A673 (cell line): ENCODE results near the gene MAPK4. TPM values are rescaled to one million over a fixed set of nuclear protein-coding genes. Genes with fewer than 3 reads are reported as not detected.

Source experiments
- BruUV-seq: library from RNA; stranded (reverse); fragments of 400-500 nt; replicated peaks from 2 replicates; lab custom pipeline; 2021; lab: Mats Ljungman, UMichigan
- CTCF ChIA-PET: fragments of 300-600 bp; sonication (Branson Sonifier 250); formaldehyde crosslinking; loops from one replicate; lab custom pipeline; 2022; ENCODE audit warnings: antibody characterized with exemption; lab: Charles Lee
- POLR2A ChIA-PET: fragments of 300-600 bp; sonication (Branson Sonifier 250); formaldehyde crosslinking; loops from one replicate; lab custom pipeline; 2022; ENCODE audit warnings: antibody characterized with exemption; ENCODE audit not compliant: low non-redundant PET; lab: Charles Lee
- DNase-seq: peaks from one replicate; pipeline ENCODE4 v3.0.0-alpha.2; 2015; ENCODE audit warnings: low spot score
- H3K27ac ChIP-seq: fragments of 200-600 bp; sonication (generic); 2 replicates; pipeline ENCODE4 v1.5.1; 2016; ENCODE audit warnings: mixed run types, low read depth, mild to moderate bottlenecking, mixed read lengths, antibody characterized with exemption, low read length; ENCODE audit not compliant: poor library complexity, severe bottlenecking
- H3K27me3 ChIP-seq: fragments of 200-600 bp; sonication (generic); replicated peaks from 2 replicates; pipeline ENCODE4 v1.6.1; 2017; ENCODE audit warnings: mixed run types, low read depth, mild to moderate bottlenecking, mixed read lengths, antibody characterized with exemption, low read length; ENCODE audit not compliant: insufficient read depth, poor library complexity
- H3K36me3 ChIP-seq: fragments of 200-600 bp; sonication (generic); 2 replicates; pipeline ENCODE4 v1.6.1; 2016; ENCODE audit warnings: mixed run types, mild to moderate bottlenecking, mixed read lengths, antibody characterized with exemption, low read length; ENCODE audit not compliant: insufficient read depth, poor library complexity, severe bottlenecking
- H3K4me1 ChIP-seq: fragments of 200-600 bp; sonication (generic); 2 replicates; pipeline ENCODE4 v1.6.1; 2017; ENCODE audit warnings: mixed run types, mild to moderate bottlenecking, mixed read lengths, antibody characterized with exemption, low read length; ENCODE audit not compliant: insufficient read depth, poor library complexity, severe bottlenecking
- H3K4me3 ChIP-seq: fragments of 200-600 bp; sonication (generic); 2 replicates; pipeline ENCODE4 v1.5.1; 2016; ENCODE audit warnings: low read depth, mixed run types, mild to moderate bottlenecking, mixed read lengths, low read length; ENCODE audit not compliant: poor library complexity, severe bottlenecking
- H3K9me3 ChIP-seq: fragments of 200-600 bp; sonication (generic); 2 replicates; pipeline ENCODE4 v1.6.1; 2016; ENCODE audit warnings: mixed run types, low read depth, mild to moderate bottlenecking, mixed read lengths, antibody characterized with exemption, low read length; ENCODE audit not compliant: poor library complexity, severe bottlenecking
- CTCF ChIP-seq: fragments of 300-800, 200-600 bp; sonication (generic); conservative IDR thresholded peaks from 2 replicates; pipeline ENCODE4 v1.5.1; 2017; ENCODE audit warnings: low read depth, mild to moderate bottlenecking, antibody characterized with exemption, low read length, moderate library complexity, mixed read lengths
- EZH2 ChIP-seq: fragments of 200-600 bp; sonication (generic); IDR thresholded peaks from 2 replicates; pipeline ENCODE4 v1.6.1; 2017; ENCODE audit warnings: borderline replicate concordance, low read depth, mild to moderate bottlenecking, mixed read lengths, antibody characterized with exemption, low read length; ENCODE audit not compliant: poor library complexity, severe bottlenecking
- intact Hi-C: fragments of 100-400 bp; cut with micrococcal nuclease; formaldehyde crosslinking; loops from one replicate; pipeline ENCODE4 v1.10.0; 2022; ENCODE audit not compliant: unreplicated experiment
- total RNA-seq: library from RNA; stranded (reverse); gene quantifications from 2 replicates; pipeline ENCODE4 v1.2.3, GENCODE V29; 2021

Gene MAPK4
- total RNA-seq, 1 experiment from 2014 or later, result 0.62 TPM

- intact Hi-C loops, result no loop called here
- no peaks in the 10 kb centered on the region for H3K4me1 ChIP-seq
- H3K4me3 ChIP-seq, result no peak overlapping the region
- H3K9me3 ChIP-seq, result no peaks in the 10 kb centered on the region
- H3K27me3 ChIP-seq, result peaks cover 8% of the 10 kb centered on the region
- TF ChIP-seq CTCF (no peak), EZH2 (no peak)
- no peak overlapping the region for H3K27ac ChIP-seq
- DNase-seq, result no peak
- ChIA-PET POLR2A (no interaction called here), CTCF (no interaction called here)
- BruUV-seq, result no TSS peak
- H3K36me3 ChIP-seq, result no peaks in the 10 kb centered on the region
These were observed 22.6 kb downstream of the MAPK4 start for GRCh38 chr18:50582500-50582899.

- H3K27me3 ChIP-seq, result peaks cover 7% of the 10 kb centered on the region
- BruUV-seq, result no TSS peak
- CTCF ChIA-PET, result no interaction called here
- H3K9me3 ChIP-seq, result no peaks in the 10 kb centered on the region
- H3K27ac ChIP-seq, result no peak overlapping the region
- POLR2A ChIA-PET, result no interaction called here
- no peak overlapping the region for H3K4me3 ChIP-seq
- TF ChIP-seq CTCF, result peak; percentile 51
- TF ChIP-seq EZH2, result no peak
- H3K36me3 ChIP-seq, result no peaks in the 10 kb centered on the region
- intact Hi-C loops, result no loop called here
- H3K4me1 ChIP-seq, result no peaks in the 10 kb centered on the region
- no peak for DNase-seq
These were observed 26.8 kb downstream of the MAPK4 start for GRCh38 chr18:50586710-50587109.

GRCh38 chr18:50590593-50590992 lies 30.7 kb downstream of the MAPK4 start:
- no peaks in the 10 kb centered on the region for H3K4me1 ChIP-seq
- TF ChIP-seq CTCF (no peak), EZH2 (no peak)
- no peak for DNase-seq
- H3K36me3 ChIP-seq, result no peaks in the 10 kb centered on the region
- ChIA-PET CTCF (no interaction called here), POLR2A (no interaction called here)
- intact Hi-C loops, result no loop called here
- no peak overlapping the region for H3K4me3 ChIP-seq
- no peaks in the 10 kb centered on the region for H3K27me3 ChIP-seq
- BruUV-seq, result no TSS peak
- no peak overlapping the region for H3K27ac ChIP-seq
- no peaks in the 10 kb centered on the region for H3K9me3 ChIP-seq
